Eye (tissue), 1 donor: Measurements from ENCODE around the gene MRPS2.
"Not testable (repeated sequence)": the region's sequence is repeated elsewhere in the genome, so short reads cannot be mapped to it uniquely, and the experiment has no call there.

Experiments used
- DNase-seq: peaks from one replicate; pipeline ENCODE4 v3.0.0-alpha.2; 2015

The MRPS2 gene

GRCh38 chr9:135500525-135501260 lies at the start of gene MRPS2:
Gene MRPS2 (plus strand): TSS chr9:135500682. CDS start chr9:135500711, 29 bp downstream.
- peak; percentile 95 for DNase-seq

- DNase-seq, result no peak
Observed at GRCh38 chr9:135450956-135451355, 49.5 kb upstream of the MRPS2 start.

GRCh38 chr9:135451909-135452308 lies 48.6 kb upstream of the MRPS2 start:
- DNase-seq, result not testable (repeated sequence)

DNA sequence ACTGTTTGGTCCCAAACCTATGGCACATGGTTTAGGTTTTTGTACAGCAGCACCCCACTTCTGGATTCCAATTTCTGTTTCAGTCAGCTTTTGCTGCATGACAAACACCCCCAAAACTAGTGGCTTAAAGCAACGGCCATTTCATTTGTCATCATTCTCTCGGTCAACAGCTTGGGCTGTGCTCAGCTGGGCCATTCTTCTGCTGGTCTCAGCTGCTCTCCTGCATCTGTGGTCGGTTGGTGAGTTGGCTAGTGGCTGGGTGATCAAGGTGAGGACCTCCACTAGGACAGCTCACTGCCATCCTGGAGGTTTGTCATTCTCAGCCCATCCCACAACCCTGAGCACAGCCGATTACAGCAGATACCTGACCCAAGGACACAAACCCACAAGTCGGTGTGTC lies 45.7 kb upstream of the MRPS2 start:
- DNase-seq, result no peak

DNA sequence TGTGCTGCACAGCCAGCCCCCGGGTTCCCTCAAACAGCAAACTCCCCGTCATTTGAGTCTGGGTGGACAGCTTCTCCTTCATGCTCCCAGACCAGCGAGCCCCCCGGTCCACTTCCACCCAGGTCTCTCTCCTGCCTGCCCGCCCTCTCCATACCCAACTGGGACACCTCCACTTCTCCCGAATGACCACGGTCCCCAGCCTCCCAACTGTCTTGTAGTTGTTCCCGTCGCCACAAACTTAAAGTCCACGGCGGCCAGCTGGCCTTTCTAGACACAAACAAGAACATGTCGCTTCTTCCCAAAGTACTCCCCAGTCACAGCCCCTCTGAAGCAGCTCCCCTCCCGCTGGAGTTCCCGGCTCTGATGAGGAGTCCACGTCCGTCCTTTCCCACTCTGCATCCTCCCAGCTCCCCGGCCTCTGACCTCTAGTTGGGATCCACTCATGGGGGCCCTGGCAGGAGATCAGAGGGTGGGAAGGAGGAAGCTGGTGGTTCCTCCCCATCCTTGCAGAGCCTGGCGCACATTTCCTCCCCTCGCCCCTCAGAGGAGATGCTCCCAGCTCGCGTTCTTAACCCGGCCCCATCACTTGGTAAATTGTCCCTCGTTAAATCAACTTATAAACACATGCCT lies 45.0 kb upstream of the MRPS2 start:
- DNase-seq, result no peak

DNA sequence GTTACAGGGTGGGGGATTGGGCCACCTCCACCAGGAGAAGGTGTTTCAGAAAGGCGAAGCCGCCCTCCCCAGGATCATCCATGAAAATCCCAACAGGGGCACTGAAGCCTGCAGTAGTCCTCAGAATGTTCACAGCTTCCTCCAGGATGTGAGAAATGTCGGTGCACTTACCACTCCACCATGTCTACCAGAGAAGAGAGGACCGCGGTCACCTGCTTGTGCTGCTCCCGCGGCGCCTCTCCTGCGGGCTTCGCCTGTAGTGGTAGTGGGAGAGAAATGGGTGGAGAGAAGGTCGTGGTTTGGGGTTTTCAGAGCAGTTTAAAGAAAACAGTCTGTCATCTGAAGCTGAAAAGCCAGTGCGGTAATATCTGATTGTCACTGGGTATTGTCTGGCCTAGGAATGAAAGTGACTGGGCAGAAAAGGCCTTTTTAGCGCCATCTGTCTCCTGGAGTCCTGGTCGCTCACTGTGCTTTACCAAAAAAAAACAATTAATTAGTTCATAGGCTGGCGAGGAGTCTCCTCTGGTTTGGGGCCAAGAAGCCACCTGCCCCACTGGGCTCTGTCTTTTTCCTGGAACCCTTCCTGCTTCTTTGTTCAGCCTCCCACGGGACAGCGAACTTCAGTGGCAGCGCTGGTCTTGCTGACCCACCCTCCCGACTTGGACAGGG lies 43.9 kb upstream of the MRPS2 start:
- no peak for DNase-seq

DNA sequence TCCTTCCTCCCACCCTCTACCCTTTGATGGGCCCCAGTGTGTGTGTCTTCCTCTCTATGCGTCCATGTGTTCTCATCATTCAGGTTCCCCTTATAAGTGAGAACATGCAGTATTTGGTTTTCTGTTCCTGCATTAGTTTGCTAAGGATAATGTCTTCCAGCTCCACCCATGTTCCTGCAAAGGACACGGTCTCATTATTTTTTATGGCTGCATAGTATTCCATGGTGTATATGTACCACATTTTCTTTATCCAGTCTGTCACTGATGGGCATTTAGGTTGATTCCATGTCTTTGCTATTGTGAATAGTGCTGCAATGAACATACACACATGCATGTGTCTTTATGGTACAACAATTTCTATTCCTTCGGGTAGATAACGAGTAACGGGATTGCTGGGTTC lies 42.0 kb upstream of the MRPS2 start:
- not testable (repeated sequence) for DNase-seq

GRCh38 chr9:135461936-135462335 lies 38.5 kb upstream of the MRPS2 start:
- no peak for DNase-seq

GRCh38 chr9:135463140-135463539 lies 37.3 kb upstream of the MRPS2 start:
- DNase-seq, result no peak

DNA sequence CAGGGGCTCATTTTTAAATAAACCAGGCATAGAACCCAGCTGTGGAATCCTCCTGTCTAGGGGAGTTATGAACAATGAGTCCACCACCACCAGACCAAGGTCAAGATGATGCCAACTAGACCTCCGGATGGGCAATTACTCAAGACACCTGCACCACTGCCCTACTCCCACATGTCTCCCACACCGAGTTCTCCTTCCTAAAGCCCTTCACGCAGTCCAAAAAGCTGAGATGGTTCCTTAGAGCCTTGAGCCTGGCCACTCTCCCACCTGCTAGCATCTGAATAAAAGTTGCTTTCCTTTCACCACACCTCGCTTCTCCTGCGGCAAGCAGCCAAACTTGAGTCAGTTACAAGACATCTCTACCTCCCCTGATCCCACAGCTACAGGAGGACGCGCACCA lies 36.3 kb upstream of the MRPS2 start:
- DNase-seq, result no peak

DNA sequence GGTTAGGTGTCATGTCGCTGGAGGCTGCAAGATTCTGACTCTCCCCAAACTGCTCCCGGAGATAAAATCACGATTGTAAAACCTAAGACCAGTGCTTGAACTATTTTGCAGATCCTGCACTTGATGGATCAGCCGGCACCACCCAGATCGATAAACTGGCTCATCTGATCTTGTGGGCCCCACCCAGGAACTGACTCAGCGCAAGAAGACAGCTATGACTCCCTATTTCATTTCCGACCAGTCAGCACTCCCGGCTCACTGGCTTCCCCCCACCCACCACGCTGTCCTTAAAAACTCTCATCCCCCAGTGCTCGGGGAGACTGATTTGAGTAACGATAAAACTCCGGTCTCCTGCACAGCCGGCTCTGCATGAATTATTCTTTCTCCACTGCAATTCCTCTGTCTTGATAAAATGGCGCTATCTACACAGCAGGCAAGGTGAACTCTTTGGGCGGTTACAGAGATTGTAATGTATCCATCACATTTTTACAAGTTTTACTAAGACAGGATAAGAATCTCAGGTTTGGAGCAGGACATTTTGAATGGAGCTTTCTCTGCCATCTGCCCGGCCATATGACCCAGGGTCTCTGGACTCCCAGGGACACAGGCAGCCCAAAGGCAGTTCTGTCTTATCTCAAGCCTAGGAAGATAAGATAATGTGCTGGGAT lies 31.5 kb upstream of the MRPS2 start:
- no peak for DNase-seq

DNA sequence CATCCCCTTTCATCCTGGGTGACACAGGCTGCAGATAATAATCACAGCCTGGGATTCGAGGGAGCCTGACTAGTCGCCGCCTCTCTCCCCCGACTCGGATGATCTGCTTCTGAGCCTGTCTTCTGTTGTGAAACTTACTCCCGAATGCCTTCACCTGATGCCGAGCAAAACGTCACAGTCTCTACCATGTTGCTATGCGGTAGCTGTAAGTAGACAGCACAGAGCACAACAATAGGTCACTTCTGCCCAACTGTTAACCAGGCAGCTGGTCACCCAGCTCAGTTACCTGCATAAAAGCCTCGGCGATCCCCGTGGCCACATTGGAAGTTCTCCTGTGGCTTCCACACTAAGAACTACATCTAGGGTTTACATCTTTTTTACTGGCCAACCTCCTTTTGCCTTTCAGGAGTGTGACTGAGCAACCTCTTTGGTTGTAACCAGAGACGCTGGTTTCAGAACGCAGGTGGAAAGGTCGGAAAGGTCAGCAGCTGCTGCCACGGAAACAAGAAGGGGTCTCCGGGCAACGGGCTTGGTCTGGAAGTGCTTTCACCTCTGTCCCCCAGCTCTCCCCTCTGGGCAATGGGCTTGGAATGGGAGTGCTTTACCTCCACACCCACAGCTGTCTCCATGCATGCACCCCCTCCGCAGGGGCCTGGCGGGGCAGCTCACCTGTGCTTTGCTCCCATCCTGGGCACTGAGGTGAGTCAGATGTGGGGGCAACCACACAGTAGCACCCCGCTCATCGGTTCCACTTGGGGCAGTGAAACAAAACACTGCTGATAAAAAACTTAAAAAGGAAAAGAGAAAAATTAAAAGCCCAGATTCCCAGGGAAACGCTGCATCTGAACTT lies 28.5 kb upstream of the MRPS2 start:
- DNase-seq, result peak; percentile 65

GRCh38 chr9:135473972-135474543 lies 26.4 kb upstream of the MRPS2 start:
- no peak for DNase-seq

- peak; percentile 78 for DNase-seq
Observed at GRCh38 chr9:135474915-135475314, 25.6 kb upstream of the MRPS2 start.

DNA sequence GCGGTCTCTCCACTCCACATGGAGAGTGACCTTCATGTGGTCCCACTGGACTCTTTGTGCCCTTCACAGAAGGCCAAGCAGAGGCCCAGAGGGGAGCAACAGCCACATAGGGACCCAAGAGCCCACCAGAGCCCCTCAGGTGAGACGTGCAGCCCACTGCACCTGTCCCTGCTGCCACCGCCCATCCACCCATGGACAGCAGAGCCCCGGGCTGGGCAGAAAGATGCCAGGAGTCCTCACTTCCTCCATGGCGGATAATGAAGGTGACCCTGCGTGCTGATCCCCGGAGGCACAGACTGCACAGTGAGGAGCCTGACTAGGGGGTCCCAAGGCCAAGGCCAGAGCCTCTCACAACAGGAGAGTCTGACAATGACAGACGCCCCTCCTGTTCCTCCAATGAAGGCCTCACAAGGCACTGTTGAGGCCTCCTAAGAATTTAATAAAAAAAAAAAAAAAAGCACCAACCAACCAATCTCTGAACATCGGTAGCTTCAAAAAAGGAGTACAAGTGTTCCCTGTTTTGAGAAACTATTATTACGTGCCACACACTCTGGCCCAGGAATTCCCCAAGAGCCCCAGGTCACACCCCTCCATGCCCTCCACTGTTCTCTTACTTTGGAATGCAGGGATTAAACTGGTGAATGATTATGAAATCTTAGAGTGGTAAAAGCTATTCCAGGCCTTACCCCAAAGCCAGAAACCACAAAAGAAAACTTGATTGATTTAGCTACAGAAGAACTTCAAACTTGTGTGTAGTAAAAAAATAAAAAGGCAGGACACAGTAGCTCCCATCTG lies 23.7 kb upstream of the MRPS2 start:
- DNase-seq, result no peak

- DNase-seq, result no peak
Observed at GRCh38 chr9:135478191-135478590, 22.3 kb upstream of the MRPS2 start.

DNA sequence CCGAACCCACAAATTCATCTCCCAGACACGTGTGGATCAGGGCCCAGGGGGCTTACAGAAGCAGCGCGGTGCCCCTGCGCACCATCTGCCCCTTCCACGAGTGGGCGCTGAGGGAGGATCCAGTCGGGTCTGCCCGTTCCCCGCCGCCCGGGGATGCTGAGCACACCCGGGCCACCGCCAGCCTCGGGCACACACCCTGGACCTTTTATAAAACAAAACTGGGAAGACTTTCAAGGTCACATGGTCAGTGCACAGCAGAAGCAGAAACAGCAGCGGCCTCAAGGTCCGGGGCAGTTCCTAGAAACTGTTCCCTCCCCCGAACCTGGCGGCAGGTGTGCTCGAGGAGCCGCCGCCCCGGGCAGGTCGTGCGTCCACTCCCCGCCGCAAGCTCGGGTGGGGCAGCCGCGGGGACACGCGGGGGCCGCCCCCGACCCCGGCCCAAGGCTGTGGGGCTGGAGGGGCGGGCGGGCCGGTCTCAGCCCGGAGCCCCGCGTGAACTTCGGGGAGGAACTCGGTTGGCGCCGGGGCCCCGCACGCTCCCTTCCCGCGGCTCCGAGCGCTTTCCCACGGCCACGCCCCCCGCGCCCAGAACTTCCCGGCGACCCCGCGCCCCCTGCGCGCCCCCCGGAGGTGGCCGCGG lies 21.5 kb upstream of the MRPS2 start:
- peak; percentile 58 for DNase-seq

- DNase-seq, result peak; percentile 41
Observed at GRCh38 chr9:135479469-135480052, 20.9 kb upstream of the MRPS2 start, which contains the start of gene PPP1R26. Gene PPP1R26 (plus strand): TSS chr9:135479782. CDS start chr9:135484511, 4,729 bp downstream.

DNA sequence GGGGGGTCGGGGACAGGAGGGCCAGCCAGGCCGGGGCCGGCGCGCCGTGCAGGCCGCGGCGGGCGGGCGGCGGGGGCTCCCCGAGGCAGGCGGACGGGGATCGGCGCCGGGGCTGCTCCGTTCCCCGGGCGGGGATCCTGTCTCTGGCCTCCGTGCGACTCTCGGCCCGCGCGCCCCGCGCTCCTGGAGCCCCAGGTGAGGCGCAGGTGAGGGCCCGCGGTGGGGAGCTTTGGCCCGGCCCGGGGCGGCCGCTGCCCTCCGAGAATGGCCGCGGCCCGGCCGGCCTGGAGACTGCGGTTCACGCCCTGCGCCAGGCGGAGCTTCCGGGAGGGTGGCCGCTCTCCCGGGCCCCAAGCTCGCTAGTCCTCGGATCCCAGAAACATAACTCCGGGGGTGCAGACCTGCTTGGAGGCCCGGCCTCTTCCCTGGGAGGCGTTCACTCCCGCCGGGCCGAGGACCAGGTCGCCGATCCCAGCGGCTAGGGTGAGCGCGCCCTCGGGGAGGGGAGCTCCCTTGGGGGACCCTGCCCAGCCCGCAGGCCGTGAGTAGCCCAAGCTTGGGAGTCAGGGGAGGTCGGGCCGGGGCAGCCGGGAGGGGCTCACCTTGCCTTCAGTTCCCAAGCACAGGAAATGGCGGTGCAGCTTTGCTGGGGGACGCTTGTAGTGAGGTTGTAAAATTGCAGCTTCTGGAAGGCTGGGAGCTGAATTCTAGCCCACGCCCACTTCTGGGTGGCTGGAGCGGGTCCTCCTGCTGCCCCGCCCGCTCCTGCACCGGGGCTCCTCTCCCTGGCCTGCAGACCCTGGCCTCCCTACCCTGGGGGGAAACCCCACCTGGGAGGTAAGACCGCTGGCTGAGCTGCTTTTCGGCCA lies 20.2 kb upstream of the MRPS2 start:
- DNase-seq, result peak; percentile 66
